ENCODE results near the gene ATP5F1D. TPM values are rescaled to one million over a fixed set of nuclear protein-coding genes. Genes with fewer than 3 reads are reported as not detected.

The ATP5F1D gene
- total and polyA plus RNA-seq, 2 of the 13 experiments (the other 11 are each of a cell fraction or from before 2014, with no cell fraction given) = 39.4 to 78.7 TPM

DNA sequence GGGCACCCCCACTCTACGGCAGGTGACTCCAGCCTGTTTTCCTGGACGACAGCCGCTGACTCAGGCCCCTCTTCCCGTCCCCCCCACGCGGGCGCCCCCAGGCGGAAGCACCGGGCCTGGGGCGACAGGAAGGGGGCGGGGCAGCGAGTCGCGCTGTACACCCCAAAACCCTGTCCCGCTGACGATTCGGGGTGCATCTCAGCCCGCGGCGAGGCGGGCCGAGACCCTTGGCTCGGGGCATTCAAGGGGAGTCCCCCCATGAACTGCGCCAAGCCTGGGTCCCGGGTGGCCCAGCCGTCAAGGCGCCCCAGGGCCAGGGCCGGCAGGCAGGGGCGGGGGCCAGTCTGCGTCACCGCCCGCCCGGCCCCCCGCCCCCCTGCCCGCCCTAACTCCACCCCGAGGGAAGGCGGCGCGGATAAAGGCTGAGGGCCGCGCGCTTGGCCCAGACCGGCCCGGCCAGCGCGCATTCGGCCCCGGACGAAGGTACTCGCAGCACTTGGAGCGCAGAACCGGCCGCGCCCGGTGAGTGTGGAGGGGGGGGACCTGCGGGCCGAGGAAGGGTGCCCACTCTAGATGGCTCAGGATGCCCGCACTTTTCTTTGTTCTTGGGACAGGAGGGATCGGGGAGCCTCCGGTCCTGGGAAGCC is 6.7 kb downstream of the ATP5F1D start, which contains the start of gene MIDN (continued):
- TF ChIP-seq NCOA1 (CRISPR knock-in tag; IDR thresholded peaks at IDR 0.05) (no peak), ZSCAN30 (CRISPR knock-in tag; IDR thresholded peaks at IDR 0.05) (no peak), ZBTB38 (CRISPR knock-in tag; IDR thresholded peaks at IDR 0.05) (no peak; the same call in 1 of the 2 replicates), ZNF501 (CRISPR knock-in tag; IDR thresholded peaks at IDR 0.05) (peak; percentile 54; the same call in 1 of the 2 replicates), IKZF5 (CRISPR knock-in tag; IDR thresholded peaks at IDR 0.05) (peak; percentile 75), ZC3H4 (CRISPR knock-in tag; IDR thresholded peaks at IDR 0.05; ENCODE audit: borderline replicate concordance) (0 out of 2 replicates have a peak, but pooled peaks have one; percentile 46), NCOA5 (CRISPR knock-in tag; IDR thresholded peaks at IDR 0.05) (no peak), HNRNPUL1 (IDR thresholded peaks at IDR 0.05; ENCODE audit: low read depth, low read length) (no peak), HOMEZ (CRISPR knock-in tag; IDR thresholded peaks at IDR 0.05; ENCODE audit: low read depth) (no peak; the same call in 1 of the 2 replicates), GLI4 (CRISPR knock-in tag; IDR thresholded peaks at IDR 0.05; ENCODE audit: borderline replicate concordance) (no peak), NFE2 (CRISPR knock-in tag; IDR thresholded peaks at IDR 0.05) (no peak), MTERF4 (CRISPR knock-in tag; IDR thresholded peaks at IDR 0.05) (no peak), ZFP1 (CRISPR knock-in tag; IDR thresholded peaks at IDR 0.05) (no peak), ZNF24 (IDR thresholded peaks at IDR 0.05) (no peak), SIX1 (CRISPR knock-in tag; IDR thresholded peaks at IDR 0.05; ENCODE audit: borderline replicate concordance) (no peak), ZSCAN31 (CRISPR knock-in tag; IDR thresholded peaks at IDR 0.05; ENCODE audit: low read depth) (no peak; the same call in 1 of the 2 replicates), GATAD2A (CRISPR knock-in tag; IDR thresholded peaks at IDR 0.05) (peak; percentile 44; the same call in 1 of the 2 replicates), BRCA1 (CRISPR knock-in tag; IDR thresholded peaks at IDR 0.05) (no peak), ZBTB25 (CRISPR knock-in tag; IDR thresholded peaks at IDR 0.05) (peak; percentile 29)
- TF ChIP-seq, protein P1, sequence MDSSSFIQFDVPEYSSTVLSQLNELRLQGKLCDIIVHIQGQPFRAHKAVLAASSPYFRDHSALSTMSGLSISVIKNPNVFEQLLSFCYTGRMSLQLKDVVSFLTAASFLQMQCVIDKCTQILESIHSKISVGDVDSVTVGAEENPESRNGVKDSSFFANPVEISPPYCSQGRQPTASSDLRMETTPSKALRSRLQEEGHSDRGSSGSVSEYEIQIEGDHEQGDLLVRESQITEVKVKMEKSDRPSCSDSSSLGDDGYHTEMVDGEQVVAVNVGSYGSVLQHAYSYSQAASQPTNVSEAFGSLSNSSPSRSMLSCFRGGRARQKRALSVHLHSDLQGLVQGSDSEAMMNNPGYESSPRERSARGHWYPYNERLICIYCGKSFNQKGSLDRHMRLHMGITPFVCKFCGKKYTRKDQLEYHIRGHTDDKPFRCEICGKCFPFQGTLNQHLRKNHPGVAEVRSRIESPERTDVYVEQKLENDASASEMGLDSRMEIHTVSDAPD (CRISPR knock-in tag; IDR thresholded peaks at IDR 0.05) = 0 out of 2 replicates have a peak, but pooled peaks have one; percentile 30
- TF ChIP-seq, protein P2, sequence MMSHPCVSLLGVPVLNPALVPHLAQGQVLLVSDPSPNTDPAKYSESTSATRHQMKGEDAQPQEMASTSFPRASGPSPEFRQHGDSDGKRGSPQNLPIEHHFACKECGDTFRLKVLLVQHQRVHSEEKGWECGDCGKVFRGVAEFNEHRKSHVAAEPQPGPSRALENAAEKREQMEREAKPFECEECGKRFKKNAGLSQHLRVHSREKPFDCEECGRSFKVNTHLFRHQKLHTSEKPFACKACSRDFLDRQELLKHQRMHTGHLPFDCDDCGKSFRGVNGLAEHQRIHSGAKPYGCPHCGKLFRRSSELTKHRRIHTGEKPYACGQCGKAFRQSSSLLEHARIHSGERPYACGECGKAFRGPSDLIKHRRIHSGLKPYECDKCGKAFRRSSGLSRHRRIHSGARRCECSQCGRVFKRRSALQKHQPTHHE (CRISPR knock-in tag; IDR thresholded peaks at IDR 0.05; ENCODE audit: borderline replicate concordance) = 0 out of 2 replicates have a peak, but pooled peaks have one; percentile 61
- TF ChIP-seq, protein P3, sequence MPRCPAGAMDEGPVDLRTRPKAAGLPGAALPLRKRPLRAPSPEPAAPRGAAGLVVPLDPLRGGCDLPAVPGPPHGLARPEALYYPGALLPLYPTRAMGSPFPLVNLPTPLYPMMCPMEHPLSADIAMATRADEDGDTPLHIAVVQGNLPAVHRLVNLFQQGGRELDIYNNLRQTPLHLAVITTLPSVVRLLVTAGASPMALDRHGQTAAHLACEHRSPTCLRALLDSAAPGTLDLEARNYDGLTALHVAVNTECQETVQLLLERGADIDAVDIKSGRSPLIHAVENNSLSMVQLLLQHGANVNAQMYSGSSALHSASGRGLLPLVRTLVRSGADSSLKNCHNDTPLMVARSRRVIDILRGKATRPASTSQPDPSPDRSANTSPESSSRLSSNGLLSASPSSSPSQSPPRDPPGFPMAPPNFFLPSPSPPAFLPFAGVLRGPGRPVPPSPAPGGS (CRISPR knock-in tag; IDR thresholded peaks at IDR 0.05) = no peak

Data from HepG2 (cell line).